Hepatocyte (in vitro differentiated cells): ENCODE measurements around the gene SKA3. TPM values are rescaled to one million over a fixed set of nuclear protein-coding genes. Genes with fewer than 3 reads are reported as not detected.

ENCODE experiments used
- DNase-seq: peaks from one replicate; pipeline ENCODE4 v3.0.0-alpha.2; 2016; ENCODE audit warnings: low spot score
- H2AFZ ChIP-seq: fragments of 200-600 bp; sonication (generic); 2 replicates; pipeline ENCODE4 v1.6.0; 2016; ENCODE audit warnings: antibody characterized with exemption, mild to moderate bottlenecking
- H3K27ac ChIP-seq: fragments of 200-600 bp; sonication (generic); 2 replicates; pipeline ENCODE4 v1.5.1; 2016; ENCODE audit warnings: mild to moderate bottlenecking
- H3K27me3 ChIP-seq: fragments of 200-600 bp; sonication (generic); 2 replicates; pipeline ENCODE4 v1.6.1; 2016
- H3K36me3 ChIP-seq: fragments of 200-600 bp; sonication (generic); replicated peaks from 2 replicates; pipeline ENCODE4 v1.5.1; 2016; ENCODE audit warnings: low read depth; ENCODE audit not compliant: insufficient read depth
- H3K4me1 ChIP-seq: fragments of 200-600 bp; sonication (generic); 2 replicates; pipeline ENCODE4 v1.5.1; 2016; ENCODE audit warnings: mild to moderate bottlenecking, moderate library complexity; ENCODE audit not compliant: insufficient read depth
- H3K4me2 ChIP-seq: fragments of 200-600 bp; sonication (generic); 2 replicates; pipeline ENCODE4 v1.6.0; 2016
- H3K4me3 ChIP-seq: fragments of 200-600 bp; sonication (generic); 2 replicates; pipeline ENCODE4 v1.5.1; 2016; ENCODE audit warnings: mild to moderate bottlenecking
- H3K79me2 ChIP-seq: fragments of 200-600 bp; sonication (generic); 2 replicates; pipeline ENCODE4 v1.6.0; 2017; ENCODE audit warnings: mild to moderate bottlenecking
- H3K9me2 ChIP-seq: fragments of 200-600 bp; sonication (generic); replicated peaks from 2 replicates; pipeline ENCODE4 v1.6.0; 2017; ENCODE audit warnings: mild to moderate bottlenecking; ENCODE audit not compliant: insufficient read depth
- H3K9me3 ChIP-seq: fragments of 200-600 bp; sonication (generic); 2 replicates; pipeline ENCODE4 v1.5.1; 2016; ENCODE audit warnings: low read depth, mild to moderate bottlenecking
- H4K20me1 ChIP-seq: fragments of 200-600 bp; sonication (generic); 2 replicates; pipeline ENCODE4 v1.6.0; 2016; ENCODE audit warnings: mild to moderate bottlenecking; ENCODE audit not compliant: insufficient read depth, poor library complexity, severe bottlenecking
- CTCF ChIP-seq: fragments of 200-600 bp; sonication (generic); IDR thresholded peaks from 2 replicates; pipeline ENCODE4 v1.5.1; 2016; ENCODE audit warnings: antibody characterized with exemption, mild to moderate bottlenecking; ENCODE audit not compliant: poor library complexity
- EZH2 ChIP-seq: fragments of 200-600 bp; sonication (generic); IDR thresholded peaks from 2 replicates; pipeline ENCODE4 v1.6.1; 2016; ENCODE audit warnings: antibody characterized with exemption, mild to moderate bottlenecking, borderline replicate concordance
- EZH2phosphoT487 ChIP-seq: fragments of 200-600 bp; sonication (generic); IDR thresholded peaks from one replicate; pipeline ENCODE4 v1.6.1; 2018; ENCODE audit warnings: antibody characterized with exemption, mild to moderate bottlenecking, low read depth, moderate library complexity; ENCODE audit not compliant: unreplicated experiment, severe bottlenecking
- WGBS: methylation state at CpG from one replicate; pipeline ENCODE4 v1.1.6; 2016; ENCODE audit warnings: low lambda C conversion rate; ENCODE audit errors: missing lambda C conversion rate; 5-methylcytosine and 5-hydroxymethylcytosine counted together
- polyA plus RNA-seq: library from polyadenylated mRNA; unstranded; fragments of >200 nt; fragmentation: Nextera tagmentation; extraction: Ambion mirVana; gene quantifications from 2 replicates; pipeline ENCODE4 v1.2.1, GENCODE V29; 2016
- total RNA-seq: library from RNA; depleted of rRNA; stranded (reverse); fragments of >200 nt; gene quantifications from 2 replicates; pipeline ENCODE4 v1.2.3, GENCODE V29; 2014

Gene SKA3
- total and polyA plus RNA-seq, 2 experiments from 2014 or later = 4.9 to 5.6 TPM

- 94% methylated on average over 4 of the region's 4 CpGs for WGBS
- Histone ChIP-seq H3K36me3 (no peaks in the 10 kb centered on the region), H4K20me1 (no peaks in the 10 kb centered on the region), H3K27ac (no peak overlapping the region), H3K9me2 (no peaks in the 10 kb centered on the region), H3K9me3 (no peaks in the 10 kb centered on the region), H3K4me2 (no peak overlapping the region), H3K4me1 (no peaks in the 10 kb centered on the region), H3K79me2 (no peaks in the 10 kb centered on the region), H2AFZ (no peak overlapping the region), H3K27me3 (no peaks in the 10 kb centered on the region), H3K4me3 (no peak overlapping the region)
- no peak for DNase-seq
- no peak for TF ChIP-seq EZH2
- TF ChIP-seq CTCF = no peak
- no peak for TF ChIP-seq EZH2phosphoT487
Observed at GRCh38 chr13:21164631-21165030, 11.7 kb downstream of the SKA3 start.

- no peak for DNase-seq
- no peak overlapping the region for H3K4me2 ChIP-seq
- no peaks in the 10 kb centered on the region for H3K79me2 ChIP-seq
- H3K4me1 ChIP-seq = no peaks in the 10 kb centered on the region
- TF ChIP-seq EZH2phosphoT487 (no peak), EZH2 (no peak), CTCF (no peak)
- no peaks in the 10 kb centered on the region for H3K9me3 ChIP-seq
- 89% methylated on average over 8 of the region's 8 CpGs for WGBS
- no peak overlapping the region for H3K27ac ChIP-seq
- no peaks in the 10 kb centered on the region for H3K9me2 ChIP-seq
- H2AFZ ChIP-seq = no peak overlapping the region
- no peaks in the 10 kb centered on the region for H3K36me3 ChIP-seq
- no peak overlapping the region for H3K4me3 ChIP-seq
- H3K27me3 ChIP-seq = no peaks in the 10 kb centered on the region
- H4K20me1 ChIP-seq = no peaks in the 10 kb centered on the region
Observed at GRCh38 chr13:21152251-21152899, 24.0 kb downstream of the SKA3 start.

GRCh38 chr13:21150013-21150412 is 26.3 kb downstream of the SKA3 start:
- no peaks in the 10 kb centered on the region for H3K9me2 ChIP-seq
- H3K79me2 ChIP-seq = peaks cover 14% of the 10 kb centered on the region
- H3K27me3 ChIP-seq = no peaks in the 10 kb centered on the region
- H3K9me3 ChIP-seq = no peaks in the 10 kb centered on the region
- H4K20me1 ChIP-seq = peaks cover 10% of the 10 kb centered on the region
- no peak for TF ChIP-seq EZH2phosphoT487
- TF ChIP-seq CTCF = no peak
- no peak for TF ChIP-seq EZH2
- no peaks in the 10 kb centered on the region for H3K4me1 ChIP-seq
- WGBS = 87% methylated on average over 1 of the region's 1 CpG
- no peaks in the 10 kb centered on the region for H3K36me3 ChIP-seq
- H3K4me2 ChIP-seq = no peak overlapping the region
- no peak overlapping the region for H3K27ac ChIP-seq
- DNase-seq = no peak
- H2AFZ ChIP-seq = no peak overlapping the region
- no peak overlapping the region for H3K4me3 ChIP-seq
